ENCODE data around the gene ADGRB2.

DNA sequence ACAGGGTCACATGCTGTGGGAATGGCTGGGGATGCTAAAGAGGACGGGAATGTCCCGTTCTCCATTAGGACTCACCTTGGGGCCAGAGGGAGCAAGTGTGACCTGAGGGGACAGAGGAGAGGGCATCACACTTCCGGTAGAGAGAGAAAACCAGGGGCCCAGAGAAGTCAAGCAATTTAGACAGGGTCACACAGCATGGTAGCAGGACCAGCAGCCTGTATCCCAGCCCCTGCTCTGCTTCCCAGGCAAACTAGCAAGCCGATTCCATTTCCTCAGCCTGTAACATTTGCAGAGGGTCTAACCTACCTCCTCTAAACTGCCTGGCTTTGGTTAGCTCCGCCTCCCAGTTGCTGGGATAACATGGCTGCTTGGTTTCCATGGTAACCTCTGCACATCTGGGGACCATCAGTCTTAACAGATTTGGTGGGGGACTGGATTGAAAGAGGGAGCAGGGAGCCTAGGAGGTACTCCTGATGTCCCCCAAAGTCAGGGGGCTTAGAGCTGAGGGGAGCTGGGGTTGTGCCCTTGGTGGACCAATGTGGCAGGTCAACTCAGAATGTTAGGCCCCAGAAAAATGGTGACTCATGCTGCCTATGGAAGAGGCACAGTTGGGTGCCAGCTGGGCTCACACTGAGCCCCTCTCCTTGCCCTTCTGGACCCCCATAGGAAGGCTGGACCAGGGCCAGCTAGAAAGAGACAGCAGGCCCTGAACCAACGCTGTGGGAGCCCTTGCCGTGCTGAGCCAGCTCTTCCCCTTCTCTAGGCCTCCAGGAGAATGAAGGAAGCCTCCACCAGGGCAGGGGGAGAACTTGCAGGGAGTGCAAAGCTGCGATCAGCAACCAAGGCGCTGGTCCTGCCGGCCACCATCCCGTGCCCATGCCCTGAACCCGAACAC, 69.8 kb downstream of the ADGRB2 start:
- TF ChIP-seq, protein P1, sequence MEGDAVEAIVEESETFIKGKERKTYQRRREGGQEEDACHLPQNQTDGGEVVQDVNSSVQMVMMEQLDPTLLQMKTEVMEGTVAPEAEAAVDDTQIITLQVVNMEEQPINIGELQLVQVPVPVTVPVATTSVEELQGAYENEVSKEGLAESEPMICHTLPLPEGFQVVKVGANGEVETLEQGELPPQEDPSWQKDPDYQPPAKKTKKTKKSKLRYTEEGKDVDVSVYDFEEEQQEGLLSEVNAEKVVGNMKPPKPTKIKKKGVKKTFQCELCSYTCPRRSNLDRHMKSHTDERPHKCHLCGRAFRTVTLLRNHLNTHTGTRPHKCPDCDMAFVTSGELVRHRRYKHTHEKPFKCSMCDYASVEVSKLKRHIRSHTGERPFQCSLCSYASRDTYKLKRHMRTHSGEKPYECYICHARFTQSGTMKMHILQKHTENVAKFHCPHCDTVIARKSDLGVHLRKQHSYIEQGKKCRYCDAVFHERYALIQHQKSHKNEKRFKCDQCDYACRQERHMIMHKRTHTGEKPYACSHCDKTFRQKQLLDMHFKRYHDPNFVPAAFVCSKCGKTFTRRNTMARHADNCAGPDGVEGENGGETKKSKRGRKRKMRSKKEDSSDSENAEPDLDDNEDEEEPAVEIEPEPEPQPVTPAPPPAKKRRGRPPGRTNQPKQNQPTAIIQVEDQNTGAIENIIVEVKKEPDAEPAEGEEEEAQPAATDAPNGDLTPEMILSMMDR (IDR thresholded peaks at IDR 0.05; ENCODE audit: low read depth, low read length): no peak
- no peak for TF ChIP-seq EZH2phosphoT487 (IDR thresholded peaks at IDR 0.05; ENCODE audit: low read depth)

All from OCI-LY3 (cell line).